ENCODE data around the gene TMED8. TPM values are rescaled to one million over a fixed set of nuclear protein-coding genes. Genes with fewer than 3 reads are reported as not detected.

Gene TMED8
- total and polyA plus RNA-seq, 2 donors (not counting 1 experiment from before 2014, with no cell fraction given) = 13.1 to 43.8 TPM

GRCh38 chr14:77375973-77376770 is 722 bp downstream of the TMED8 start:
- Histone ChIP-seq H3K9me3 (ENCODE audit: control extremely low read depth in 1 of 3, control insufficient read depth in 2 of 3, insufficient read depth in 1 of 3, low read length in 2 of 3) (no peaks in the 10 kb centered on the region), H3K27ac (ENCODE audit: low read length in 2 of 2) (peak overlapping the region; percentile 18 to 85), H3K79me2 (ENCODE audit: control insufficient read depth, insufficient read depth, low read length) (peaks cover 55% of the 10 kb centered on the region), H3K9ac (ENCODE audit: low read length) (peak overlapping the region; percentile 89), H3K4me3 (ENCODE audit: control extremely low read depth in 1 of 5, extremely low read depth in 1 of 5, insufficient read depth in 1 of 5, low read depth in 2 of 5, low read length in 4 of 5) (peak overlapping the region; percentile 67 to 100 (median 91)), H4K20me1 (ENCODE audit: control insufficient read depth, insufficient read depth, low read length, poor library complexity, severe bottlenecking) (no peaks in the 10 kb centered on the region), H2AFZ (ENCODE audit: insufficient read depth, low read depth, low read length, poor library complexity, severe bottlenecking) (peak overlapping the region; percentile 98), H3K4me1 (ENCODE audit: control insufficient read depth in 2 of 2, insufficient read depth in 2 of 2, low read length in 2 of 2) (peaks cover 45 to 49% of the 10 kb centered on the region in 2 donors), H3K36me3 (replicated peaks in 1 of 2; ENCODE audit: control extremely low read depth in 1 of 2, control insufficient read depth in 1 of 2, extremely low read depth in 1 of 2, insufficient read depth in 2 of 2, low read length in 1 of 2) (no peaks in the 10 kb centered on the region), H3K4me2 (replicated peaks; ENCODE audit: low read depth, low read length, poor library complexity, severe bottlenecking) (peak overlapping the region; percentile 80), H3K27me3 (replicated peaks in 1 of 4; ENCODE audit: control extremely low read depth in 1 of 4, control insufficient read depth in 3 of 4, insufficient read depth in 4 of 4, low read length in 3 of 4) (no peaks in the 10 kb centered on the region)
- Mint-ChIP-seq H3K4me3 (peak overlapping the region; percentile 95), H3K27me3 (no peaks in the 10 kb centered on the region), H3K9me3 (ENCODE audit: insufficient read depth) (no peaks in the 10 kb centered on the region), H3K4me1 (peaks cover 46% of the 10 kb centered on the region), H3K27ac (peak overlapping the region; percentile 97)
- 1% methylated on average over 12 of the region's 24 CpGs for WGBS (ENCODE audit: insufficient coverage)
- DNase-seq (no peak), ATAC-seq (ENCODE audit: low read depth) (peak; percentile 0)
- intact Hi-C loops (cut with micrococcal nuclease) = loop anchor here (2.0 to 10.0 kb wide), 3 partner anchors 216 to 389 kb away; partner anchors contain the start of genes SNW1 and SPTLC2
- CTCF ChIA-PET = interaction anchor here (0.7 to 2.2 kb wide), 10 partner anchors 9 to 500 kb away, joined by 3 to 17 read pairs (median 3); partner anchors contain the start of genes GSTZ1 and POMT2
- POLR2A ChIA-PET = interaction anchor here (0.5 to 1.7 kb wide), 7 partner anchors 15 to 82 kb away, joined by 3 to 28 read pairs (median 4); partner anchors contain the start of genes AHSA1, GSTZ1, POMT2 and VIPAS39
- TF ChIP-seq EZH2 (IDR thresholded peaks at IDR 0.05; ENCODE audit: borderline replicate concordance, insufficient read depth, low read depth, low read length, poor library complexity, severe bottlenecking) (no peak), CTCF (IDR thresholded peaks at IDR 0.05) (no peak)

All from B cell (primary cell).